MCF 10A (cell line): ENCODE data around the gene IZUMO1. TPM values are rescaled to one million over a fixed set of nuclear protein-coding genes. Genes with fewer than 3 reads are reported as not detected.

Experiments used
- total RNA-seq: library from RNA; stranded (reverse); gene quantifications from 2 replicates; pipeline ENCODE4 v1.2.3, GENCODE V29; 2022

Gene IZUMO1
- total RNA-seq, 1 experiment from 2014 or later: 4.2 TPM

Other genes with a start within 250 kb of the IZUMO1 start
- 0.37 and 0.47 TPM in 2 replicates for gene LMTK3, start 235.1 kb downstream of the IZUMO1 start, total RNA-seq
- gene SULT2B1, start 194.7 kb downstream of the IZUMO1 start, total RNA-seq: not detected in 2 replicates
- not detected in 2 replicates for gene SPACA4, start 140.2 kb downstream of the IZUMO1 start, total RNA-seq
- gene FAM83E, start 131.8 kb downstream of the IZUMO1 start, total RNA-seq: 0.89 and 2.8 TPM in 2 replicates
- gene RPL18, start 127.7 kb downstream of the IZUMO1 start, total RNA-seq: 1,536 and 1,736 TPM in 2 replicates
- 16.3 and 18.2 TPM in 2 replicates for gene SPHK2, start 127.4 kb downstream of the IZUMO1 start, total RNA-seq
- 0.25 and 0.56 TPM in 2 replicates for gene DBP, start 109.5 kb downstream of the IZUMO1 start, total RNA-seq
- 2.6 and 2.9 TPM in 2 replicates for gene CA11, start 100.7 kb downstream of the IZUMO1 start, total RNA-seq
- 0.17 TPM in 1 of 2 replicates, not detected in the other for gene NTN5, start 73.9 kb downstream of the IZUMO1 start, total RNA-seq
- gene FUT2, start 50.9 kb downstream of the IZUMO1 start, total RNA-seq: not detected in 2 replicates
- 0.22 and 0.65 TPM in 2 replicates for gene MAMSTR, start 27.2 kb downstream of the IZUMO1 start, total RNA-seq
- 1.9 and 3.0 TPM in 2 replicates for gene RASIP1, start 6.3 kb downstream of the IZUMO1 start, total RNA-seq
- 10.5 and 14.7 TPM in 2 replicates for gene FUT1, start 5.7 kb upstream of the IZUMO1 start, total RNA-seq
- gene FGF21, start 8.6 kb upstream of the IZUMO1 start, total RNA-seq: 0.49 and 0.93 TPM in 2 replicates
- 40.7 and 48.2 TPM in 2 replicates for gene BCAT2, start 64.1 kb upstream of the IZUMO1 start, total RNA-seq
- gene HSD17B14, start 89.6 kb upstream of the IZUMO1 start, total RNA-seq: 0.26 and 0.32 TPM in 2 replicates
- gene PLEKHA4, start 121.7 kb upstream of the IZUMO1 start, total RNA-seq: 10.1 and 11.9 TPM in 2 replicates
- gene PPP1R15A, start 125.5 kb upstream of the IZUMO1 start, total RNA-seq: 207 and 248 TPM in 2 replicates
- gene TULP2, start 151.8 kb upstream of the IZUMO1 start, total RNA-seq: not detected in 2 replicates
- 61.4 and 76.8 TPM in 2 replicates for gene NUCB1, start 153.4 kb upstream of the IZUMO1 start, total RNA-seq
- gene DHDH, start 186.8 kb upstream of the IZUMO1 start, total RNA-seq: not detected in 2 replicates
- gene BAX, start 208.0 kb upstream of the IZUMO1 start, total RNA-seq: 130 and 152 TPM in 2 replicates
- gene FTL, start 218.4 kb upstream of the IZUMO1 start, total RNA-seq: 275 and 390 TPM in 2 replicates
- gene GYS1, start 246.4 kb upstream of the IZUMO1 start, total RNA-seq: 29.7 and 42.7 TPM in 2 replicates
- 126 and 156 TPM in 2 replicates for gene RUVBL2, start 247.0 kb upstream of the IZUMO1 start, total RNA-seq